Nucleus accumbens (tissue), 56 donors: ENCODE results near the gene TPO.
"Not testable (repeated sequence)": the region's sequence is repeated elsewhere in the genome, so short reads cannot be mapped to it uniquely, and the experiment has no call there.

ENCODE experiments used
- DNase-seq, 56 donors: peaks; one replicate each; lab custom pipeline; 2025; lab: John Stamatoyannopoulos, UW

The TPO gene

GRCh38 chr2:1413156-1413710 is at the start of gene TPO:
Gene TPO, plus strand, starts transcription at chr2:1413463. Its CDS starts 946 bp downstream, at chr2:1414409.
- no peak for DNase-seq

- peak in 53 of 56 donors; percentile 3 to 91 (median 62) for DNase-seq
These were observed 46.6 kb upstream of the TPO start for GRCh38 chr2:1366546-1367134.

DNA sequence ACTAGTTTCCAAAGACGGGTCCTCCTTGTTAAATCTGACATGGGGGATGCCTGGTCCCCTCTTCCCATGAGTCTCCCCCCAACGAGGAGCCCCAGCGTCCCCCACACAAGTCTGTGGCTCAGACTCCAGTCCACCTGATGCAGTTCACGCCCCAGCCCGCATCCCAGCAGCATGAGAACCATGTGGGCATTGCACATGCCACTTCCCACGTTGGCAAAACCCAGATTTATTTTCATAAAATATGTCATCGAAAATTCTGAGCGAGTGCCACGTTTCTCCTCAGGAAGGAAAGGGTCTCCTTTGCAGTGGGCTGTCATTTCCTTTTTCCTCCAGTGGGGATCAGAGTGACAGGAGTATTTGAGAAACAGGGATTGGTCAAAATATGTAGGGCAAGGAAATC is 45.7 kb upstream of the TPO start:
- DNase-seq: no peak

GRCh38 chr2:1369905-1370304 is 43.4 kb upstream of the TPO start:
- DNase-seq: no peak

- DNase-seq: no peak
These were observed 42.8 kb upstream of the TPO start for GRCh38 chr2:1370461-1370860.

- no peak for DNase-seq
These were observed 42.2 kb upstream of the TPO start for GRCh38 chr2:1371082-1371481.

DNA sequence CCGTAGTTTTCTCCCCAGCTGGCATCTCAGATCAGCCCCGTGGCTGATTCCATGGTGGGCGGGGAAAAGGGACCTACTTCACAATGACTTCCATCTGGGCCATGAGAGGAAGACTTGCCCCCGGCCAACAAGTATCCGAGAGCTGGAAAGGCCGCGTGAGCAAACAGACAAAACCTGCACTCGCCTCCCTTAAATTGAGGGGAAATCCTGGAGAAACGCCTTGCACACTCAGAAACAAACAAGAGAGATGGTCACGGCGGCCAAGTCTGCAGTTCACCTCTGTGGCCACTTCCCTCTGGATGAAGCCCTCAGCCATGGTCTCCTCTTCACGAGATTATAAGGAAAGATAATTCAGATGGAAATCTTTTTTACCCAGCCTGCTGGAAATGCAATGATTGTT is 39.4 kb upstream of the TPO start:
- DNase-seq: no peak

DNA sequence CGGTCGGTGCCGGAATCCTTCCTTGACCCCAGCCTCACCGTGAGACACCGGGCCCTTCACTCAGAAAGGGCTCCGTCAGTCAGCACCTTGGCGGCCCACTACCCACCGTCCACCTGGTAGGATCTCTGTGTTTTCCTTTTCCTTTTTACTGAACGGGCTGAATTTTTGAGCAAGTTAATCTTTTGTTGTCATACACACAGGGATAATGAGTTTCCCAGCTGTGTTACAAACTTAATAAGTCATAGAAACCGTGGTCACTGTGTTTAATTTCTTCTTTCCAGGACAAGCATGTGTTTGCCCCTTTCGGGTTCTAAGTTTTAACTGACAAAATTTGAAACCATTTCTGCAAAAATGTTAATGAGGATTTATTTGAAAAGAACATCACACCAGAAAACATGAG is 39.0 kb upstream of the TPO start:
- no peak for DNase-seq

DNA sequence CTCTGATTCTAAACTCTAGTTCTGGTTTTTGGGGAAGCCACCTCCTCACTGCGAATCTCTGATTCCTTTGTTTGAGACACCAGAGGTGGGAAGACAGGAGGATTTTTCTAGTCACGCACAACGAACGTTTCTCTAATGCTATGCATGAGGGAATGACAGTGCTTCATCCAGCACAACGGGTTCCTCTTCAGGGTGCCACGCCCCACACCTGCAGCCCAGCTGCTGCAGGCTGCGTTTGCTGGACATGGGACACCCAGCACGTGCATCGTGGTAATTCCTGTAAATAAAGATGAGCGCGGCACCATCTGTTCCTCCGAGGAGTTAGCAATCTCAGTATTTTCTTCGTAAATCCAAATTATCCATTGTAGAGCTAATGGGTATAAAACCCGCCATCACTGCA is 37.5 kb upstream of the TPO start:
- DNase-seq: peak in 2 of 56 donors; percentile 2 to 16

- DNase-seq: no peak
These were observed 35.8 kb upstream of the TPO start for GRCh38 chr2:1377473-1377872.

GRCh38 chr2:1378456-1379150 is 34.7 kb upstream of the TPO start:
- DNase-seq: no peak

GRCh38 chr2:1381644-1382043 is 31.6 kb upstream of the TPO start:
- no peak for DNase-seq

GRCh38 chr2:1387954-1388725 is 25.1 kb upstream of the TPO start:
- not testable (repeated sequence) for DNase-seq

DNA sequence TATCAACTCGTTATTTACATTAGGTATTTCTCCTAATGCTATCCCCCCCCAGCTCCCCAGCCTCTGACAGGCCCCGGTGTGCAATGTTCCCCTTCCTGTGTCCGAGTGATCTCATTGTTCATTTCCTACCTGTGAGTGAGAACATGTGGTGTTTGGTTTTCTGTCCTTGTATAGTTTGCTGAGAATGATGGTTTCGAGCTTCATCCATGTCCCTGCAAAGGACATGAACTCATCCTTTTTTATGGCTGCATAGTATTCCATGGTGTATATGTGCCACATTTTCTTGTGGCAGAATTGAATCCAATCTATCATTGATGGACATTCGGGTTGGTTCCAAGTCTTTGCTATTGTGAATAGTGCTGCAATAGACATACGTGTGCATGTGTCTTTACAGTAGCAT is 23.1 kb upstream of the TPO start:
- not testable (repeated sequence) for DNase-seq

- no peak for DNase-seq
These were observed 19.9 kb upstream of the TPO start for GRCh38 chr2:1393321-1393720.

DNA sequence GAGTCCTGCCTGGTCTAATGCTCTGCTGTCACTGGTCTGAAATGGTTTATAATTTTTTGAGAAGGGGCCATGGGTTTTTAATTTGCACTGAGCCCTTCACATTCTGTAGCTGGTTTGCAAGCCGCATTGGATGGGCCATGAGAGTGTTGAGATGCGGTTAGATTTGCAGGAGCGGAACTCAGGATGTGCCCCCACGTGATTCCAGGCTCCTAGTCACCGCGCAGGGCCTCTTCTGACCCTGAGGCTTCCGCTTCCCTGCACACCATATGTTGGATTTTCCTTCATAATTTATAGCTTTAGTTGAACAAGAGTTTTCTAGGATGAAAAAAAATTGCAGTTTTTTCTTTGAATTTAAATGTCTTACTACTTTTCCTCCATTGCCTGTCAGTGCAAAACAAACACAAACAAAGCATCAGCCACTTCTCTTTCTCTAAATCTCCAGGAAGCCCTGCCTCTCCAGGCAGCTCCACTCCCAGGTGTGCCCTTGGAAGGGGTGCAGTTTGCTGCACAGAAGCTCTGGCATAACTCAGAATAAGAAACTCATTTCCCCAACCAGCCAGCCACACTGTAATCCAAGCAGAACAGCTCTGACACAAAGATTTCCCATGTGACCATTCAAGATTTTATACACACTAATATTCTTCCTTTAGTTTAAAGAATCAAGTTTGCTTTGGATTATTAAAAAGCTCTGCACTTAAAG is 18.4 kb upstream of the TPO start:
- DNase-seq: no peak

GRCh38 chr2:1397350-1397749 is 15.9 kb upstream of the TPO start:
- no peak for DNase-seq

DNA sequence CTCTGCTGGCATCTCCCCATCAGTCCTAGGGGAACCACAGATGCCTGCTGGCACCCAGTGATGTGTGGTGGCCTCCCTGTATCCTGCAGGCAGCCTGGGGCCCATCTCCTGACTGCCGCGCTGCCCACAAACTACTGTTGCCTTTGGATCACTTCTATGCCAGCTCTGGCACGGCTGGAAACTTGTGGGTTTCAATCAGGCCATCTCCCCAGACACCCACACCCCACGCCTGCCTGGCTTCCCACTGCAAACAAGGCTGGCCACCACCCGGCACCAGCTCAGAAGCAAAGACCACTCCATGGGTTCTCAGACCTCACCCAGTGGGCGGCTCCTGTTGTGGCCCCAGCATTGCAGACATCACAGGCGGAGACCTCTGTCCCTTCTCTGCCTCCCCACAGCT is 15.1 kb upstream of the TPO start:
- no peak for DNase-seq

DNA sequence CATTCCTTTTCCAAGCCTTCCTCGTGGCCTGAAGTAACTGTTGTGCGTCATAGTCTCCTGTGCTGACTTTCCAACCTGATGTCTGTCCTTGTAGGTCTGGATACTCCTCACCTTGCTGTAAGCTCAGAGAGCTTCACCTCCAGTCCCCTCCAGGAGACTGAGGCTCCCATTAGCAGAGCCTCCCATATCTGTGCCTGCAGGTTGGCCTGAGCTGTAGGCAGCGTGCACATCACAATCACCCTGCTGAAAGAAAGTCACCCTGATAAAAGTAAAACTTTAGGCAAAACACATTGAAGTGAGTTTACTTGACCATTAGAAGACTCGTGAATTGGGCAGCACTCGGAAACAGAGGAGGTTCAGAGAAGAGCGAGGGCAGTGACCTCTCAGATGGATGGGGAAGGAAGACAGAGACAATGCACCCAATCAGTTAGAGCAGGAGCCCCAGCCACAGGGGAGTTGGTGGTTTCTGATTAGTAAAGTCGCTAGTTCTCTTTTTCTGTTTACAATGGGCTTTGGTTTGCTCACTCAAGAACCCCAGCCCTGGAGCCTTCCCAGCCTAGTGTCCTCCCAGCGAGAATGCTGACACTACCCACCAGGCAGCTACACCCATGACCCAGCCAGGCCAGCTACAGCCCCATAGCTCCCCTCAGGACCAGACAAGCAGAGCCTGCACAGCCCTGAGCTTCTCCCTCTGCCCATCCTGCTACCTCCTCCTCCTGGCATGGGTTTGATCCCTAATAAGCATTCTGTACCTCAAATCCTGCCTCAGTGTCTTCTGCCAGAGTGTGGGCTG is 12.1 kb upstream of the TPO start:
- DNase-seq: no peak

- no peak for DNase-seq
These were observed 11.2 kb upstream of the TPO start for GRCh38 chr2:1402064-1402463.
